ENCODE results near the gene DPP6.

- TF ChIP-seq POLR2A (IDR thresholded peaks at IDR 0.05; ENCODE audit: low read length) (no peak), GATA1 (IDR thresholded peaks at IDR 0.05; ENCODE audit: low read depth, low read length) (no peak)
Observed at GRCh38 chr7:154480817-154481216, 428.6 kb downstream of the DPP6 start.
